Measurements from ENCODE around the gene PPIG.
"Not testable (repeated sequence)": the region's sequence is repeated elsewhere in the genome, so short reads cannot be mapped to it uniquely, and the experiment has no call there.

DNA sequence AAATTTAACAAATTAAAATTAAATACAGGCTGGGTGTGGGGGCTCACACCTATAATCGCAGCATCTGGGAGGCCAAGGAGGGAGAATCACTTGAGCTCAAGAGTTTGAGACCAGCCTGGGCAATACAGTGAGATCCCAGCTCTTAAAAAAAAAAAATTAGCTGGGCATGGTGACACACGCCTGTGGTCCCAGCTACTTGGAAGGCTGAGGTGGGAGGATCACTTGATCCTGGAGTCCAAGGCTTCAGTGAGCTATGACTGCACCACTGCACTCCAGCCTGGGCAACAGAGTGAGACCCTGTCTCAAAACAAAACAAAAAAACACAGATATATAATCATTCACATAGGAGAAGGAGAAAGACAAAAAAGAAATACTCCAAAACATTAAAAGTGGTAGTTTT, 44.7 kb upstream of the PPIG start:
- TF ChIP-seq POLR2AphosphoS5, POLR2A, EP300 (IDR thresholded peaks at IDR 0.05): not testable (repeated sequence)
- TF ChIP-seq, protein P1, sequence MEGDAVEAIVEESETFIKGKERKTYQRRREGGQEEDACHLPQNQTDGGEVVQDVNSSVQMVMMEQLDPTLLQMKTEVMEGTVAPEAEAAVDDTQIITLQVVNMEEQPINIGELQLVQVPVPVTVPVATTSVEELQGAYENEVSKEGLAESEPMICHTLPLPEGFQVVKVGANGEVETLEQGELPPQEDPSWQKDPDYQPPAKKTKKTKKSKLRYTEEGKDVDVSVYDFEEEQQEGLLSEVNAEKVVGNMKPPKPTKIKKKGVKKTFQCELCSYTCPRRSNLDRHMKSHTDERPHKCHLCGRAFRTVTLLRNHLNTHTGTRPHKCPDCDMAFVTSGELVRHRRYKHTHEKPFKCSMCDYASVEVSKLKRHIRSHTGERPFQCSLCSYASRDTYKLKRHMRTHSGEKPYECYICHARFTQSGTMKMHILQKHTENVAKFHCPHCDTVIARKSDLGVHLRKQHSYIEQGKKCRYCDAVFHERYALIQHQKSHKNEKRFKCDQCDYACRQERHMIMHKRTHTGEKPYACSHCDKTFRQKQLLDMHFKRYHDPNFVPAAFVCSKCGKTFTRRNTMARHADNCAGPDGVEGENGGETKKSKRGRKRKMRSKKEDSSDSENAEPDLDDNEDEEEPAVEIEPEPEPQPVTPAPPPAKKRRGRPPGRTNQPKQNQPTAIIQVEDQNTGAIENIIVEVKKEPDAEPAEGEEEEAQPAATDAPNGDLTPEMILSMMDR (IDR thresholded peaks at IDR 0.05): not testable (repeated sequence)

Measured in suprapubic skin (tissue), 4 donors.